Trophoblast cell (in vitro differentiated cells and primary cell): ENCODE data around the gene CARF.
"Not testable (repeated sequence)": the region's sequence is repeated elsewhere in the genome, so short reads cannot be mapped to it uniquely, and the experiment has no call there.

ENCODE experiments used
- DNase-seq, 2 donors: peaks; one replicate each; pipeline ENCODE4 v3.0.0-alpha.2; 2016
- H2AFZ ChIP-seq: 2 replicates; pipeline ENCODE4 v1.6.1; 2013; ENCODE audit warnings: low read length, moderate library complexity, mild to moderate bottlenecking; ENCODE audit not compliant: insufficient read depth, poor library complexity
- H2AK5ac ChIP-seq: 2 replicates; pipeline ENCODE4 v1.6.1; 2013; ENCODE audit warnings: mild to moderate bottlenecking, low read length
- H2BK120ac ChIP-seq: 2 replicates; pipeline ENCODE4 v1.6.1; 2013; ENCODE audit warnings: low read length, mild to moderate bottlenecking, moderate library complexity; ENCODE audit not compliant: insufficient read depth, poor library complexity
- H2BK12ac ChIP-seq: 2 replicates; pipeline ENCODE4 v1.6.1; 2013; ENCODE audit warnings: mild to moderate bottlenecking, low read length, moderate library complexity
- H2BK5ac ChIP-seq: 2 replicates; pipeline ENCODE4 v1.6.1; 2013; ENCODE audit warnings: low read length, low read depth, moderate library complexity, mild to moderate bottlenecking; ENCODE audit not compliant: poor library complexity
- H3K14ac ChIP-seq: 2 replicates; pipeline ENCODE4 v1.6.1; 2013; ENCODE audit warnings: mild to moderate bottlenecking, low read length
- H3K18ac ChIP-seq: 2 replicates; pipeline ENCODE4 v1.6.1; 2013; ENCODE audit warnings: mild to moderate bottlenecking, low read length
- H3K23ac ChIP-seq: 2 replicates; pipeline ENCODE4 v1.6.1; 2013; ENCODE audit warnings: low read length
- H3K27ac ChIP-seq: 2 replicates; pipeline ENCODE4 v1.5.1; 2013; ENCODE audit warnings: low read depth, mild to moderate bottlenecking, inconsistent platforms, low read length, moderate library complexity
- H3K27me3 ChIP-seq: 2 replicates; pipeline ENCODE4 v1.6.1; 2013; ENCODE audit warnings: inconsistent platforms, mild to moderate bottlenecking, low read length, moderate library complexity; ENCODE audit not compliant: insufficient read depth
- H3K36me3 ChIP-seq, 2 experiments: 1 replicate in 1 of 2; 2 replicates in 1 of 2; pipeline ENCODE4 v1.6.1; 2013; ENCODE audit warnings: low read length in 2 of 2, mild to moderate bottlenecking in 2 of 2, moderate library complexity in 1 of 2; ENCODE audit not compliant: insufficient read depth in 2 of 2, control insufficient read depth in 1 of 2
- H3K4ac ChIP-seq: 2 replicates; pipeline ENCODE4 v1.6.1; 2013; ENCODE audit warnings: low read depth, mild to moderate bottlenecking, low read length, moderate library complexity
- H3K4me1 ChIP-seq, 2 experiments: 1 replicate in 1 of 2; 2 replicates in 1 of 2; pipeline ENCODE4 v1.6.1; 2013; ENCODE audit warnings: low read length in 2 of 2, mild to moderate bottlenecking in 2 of 2, moderate library complexity in 1 of 2; ENCODE audit not compliant: insufficient read depth in 2 of 2, control insufficient read depth in 1 of 2
- H3K4me2 ChIP-seq: 2 replicates; pipeline ENCODE4 v1.6.1; 2013; ENCODE audit warnings: inconsistent platforms, mild to moderate bottlenecking, low read length, moderate library complexity
- H3K4me3 ChIP-seq: 2 replicates; pipeline ENCODE4 v1.5.1; 2013; ENCODE audit warnings: mild to moderate bottlenecking, low read depth, low read length, inconsistent platforms
- H3K79me1 ChIP-seq: one replicate; pipeline ENCODE4 v1.6.1; 2013; ENCODE audit warnings: low read length
- H3K79me2 ChIP-seq: 2 replicates; pipeline ENCODE4 v1.6.1; 2013; ENCODE audit warnings: low read length, mild to moderate bottlenecking; ENCODE audit not compliant: control insufficient read depth, insufficient read depth, poor library complexity
- H3K9ac ChIP-seq: 2 replicates; pipeline ENCODE4 v1.6.1; 2013; ENCODE audit warnings: mild to moderate bottlenecking, low read length
- H3K9me3 ChIP-seq: 2 replicates; pipeline ENCODE4 v1.6.1; 2013; ENCODE audit warnings: low read depth, mild to moderate bottlenecking, control low read depth, inconsistent platforms, low read length; ENCODE audit not compliant: insufficient read depth
- H4K12ac ChIP-seq: 2 replicates; pipeline ENCODE4 v1.6.1; 2013; ENCODE audit warnings: low read depth, mild to moderate bottlenecking, low read length, moderate library complexity
- H4K8ac ChIP-seq: 2 replicates; pipeline ENCODE4 v1.6.1; 2013; ENCODE audit warnings: low read depth, mild to moderate bottlenecking, low read length, moderate library complexity
- H4K91ac ChIP-seq: one replicate; pipeline ENCODE4 v1.6.1; 2013; ENCODE audit warnings: low read depth, mild to moderate bottlenecking, low read length, moderate library complexity
- WGBS: extraction: QIAGEN DNeasy Blood & Tissue Kit; methylation state at CpG from one replicate; pipeline ENCODE4 v1.1.7; 2013; ENCODE audit warnings: missing lambda C conversion rate; ENCODE audit not compliant: insufficient read length, insufficient coverage; ENCODE audit errors: extremely low coverage; 5-methylcytosine and 5-hydroxymethylcytosine counted together

Gene CARF

DNA sequence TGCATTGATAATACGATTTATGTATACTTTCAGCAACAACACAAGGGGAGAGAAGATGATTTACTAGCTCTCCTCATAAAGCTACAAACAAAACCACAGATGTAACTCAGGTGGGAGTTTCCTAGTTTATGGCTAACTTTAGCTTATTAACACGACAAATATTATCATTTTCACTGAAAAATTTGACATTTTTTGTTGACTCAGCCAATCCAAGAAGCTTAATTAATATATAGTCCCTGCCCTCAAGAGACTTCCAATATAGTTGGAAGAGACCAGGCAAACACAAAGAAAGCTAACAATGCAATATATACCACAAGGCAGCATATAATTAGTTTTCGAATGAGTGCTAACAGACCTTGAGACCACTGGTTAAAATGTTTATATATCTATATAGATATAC lies 1.4 kb upstream of the CARF start:
- Histone ChIP-seq H3K4ac (no peak overlapping the region), H2BK120ac (no peak overlapping the region), H3K79me1 (peaks cover 3% of the 10 kb centered on the region), H3K79me2 (peaks cover 7% of the 10 kb centered on the region), H3K9me3 (no peaks in the 10 kb centered on the region), H2BK5ac (no peak overlapping the region), H4K91ac (no peak overlapping the region), H2AK5ac (no peak overlapping the region), H3K4me2 (peak overlapping the region; percentile 50), H3K4me1 (no peaks in the 10 kb centered on the region), H2BK12ac (no peak overlapping the region), H3K14ac (no peak overlapping the region), H3K18ac (no peak overlapping the region), H4K12ac (no peak overlapping the region), H3K27me3 (no peaks in the 10 kb centered on the region), H4K8ac (no peak overlapping the region), H2AFZ (no peak overlapping the region), H3K4me3 (no peak overlapping the region), H3K27ac (no peak overlapping the region), H3K36me3 (peaks cover 1 to 2% of the 10 kb centered on the region in 2 experiments), H3K23ac (no peak overlapping the region), H3K9ac (no peak overlapping the region)
- no peak for DNase-seq
- WGBS: no CpG with 5 or more reads among the region's 3 CpGs

DNA sequence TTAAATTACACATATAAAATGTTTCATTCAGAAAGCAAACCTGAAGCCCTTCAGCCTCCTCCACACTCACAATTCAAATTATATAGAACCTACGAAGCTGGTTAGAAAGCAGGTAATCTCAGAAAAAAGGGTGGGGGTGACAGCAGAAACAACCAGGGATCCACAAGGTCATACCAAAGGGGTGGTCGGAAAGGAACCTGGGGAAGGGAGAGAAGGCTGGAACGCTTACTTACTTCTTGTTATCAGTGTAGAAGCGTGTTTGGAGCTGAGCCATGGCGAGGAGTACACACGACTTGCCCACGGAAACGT lies 918 bp upstream of the CARF start:
- H3K9ac ChIP-seq: peak overlapping the region; percentile 90
- WGBS: no CpG with 5 or more reads among the region's 8 CpGs
- no peak overlapping the region for H2AK5ac ChIP-seq
- peaks cover 3% of the 10 kb centered on the region for H3K79me1 ChIP-seq
- H3K4ac ChIP-seq: no peak overlapping the region
- peak overlapping the region; percentile 28 for H3K14ac ChIP-seq
- no peak overlapping the region for H2BK5ac ChIP-seq
- no peak overlapping the region for H2BK12ac ChIP-seq
- H3K18ac ChIP-seq: no peak overlapping the region
- H3K27me3 ChIP-seq: no peaks in the 10 kb centered on the region
- H3K36me3 ChIP-seq: peaks cover 1 to 2% of the 10 kb centered on the region in 2 experiments
- H4K8ac ChIP-seq: peak overlapping the region; percentile 39
- no peaks in the 10 kb centered on the region for H3K9me3 ChIP-seq
- H3K4me3 ChIP-seq: peak overlapping the region; percentile 86
- no peak overlapping the region for H2BK120ac ChIP-seq
- H3K79me2 ChIP-seq: peaks cover 7% of the 10 kb centered on the region
- no peak overlapping the region for H3K23ac ChIP-seq
- no peaks in the 10 kb centered on the region for H3K4me1 ChIP-seq
- DNase-seq: no peak
- H4K91ac ChIP-seq: no peak overlapping the region
- H3K27ac ChIP-seq: peak overlapping the region; percentile 89
- peak overlapping the region; percentile 9 for H4K12ac ChIP-seq
- peak overlapping the region; percentile 6 for H2AFZ ChIP-seq
- peak overlapping the region; percentile 75 for H3K4me2 ChIP-seq

DNA sequence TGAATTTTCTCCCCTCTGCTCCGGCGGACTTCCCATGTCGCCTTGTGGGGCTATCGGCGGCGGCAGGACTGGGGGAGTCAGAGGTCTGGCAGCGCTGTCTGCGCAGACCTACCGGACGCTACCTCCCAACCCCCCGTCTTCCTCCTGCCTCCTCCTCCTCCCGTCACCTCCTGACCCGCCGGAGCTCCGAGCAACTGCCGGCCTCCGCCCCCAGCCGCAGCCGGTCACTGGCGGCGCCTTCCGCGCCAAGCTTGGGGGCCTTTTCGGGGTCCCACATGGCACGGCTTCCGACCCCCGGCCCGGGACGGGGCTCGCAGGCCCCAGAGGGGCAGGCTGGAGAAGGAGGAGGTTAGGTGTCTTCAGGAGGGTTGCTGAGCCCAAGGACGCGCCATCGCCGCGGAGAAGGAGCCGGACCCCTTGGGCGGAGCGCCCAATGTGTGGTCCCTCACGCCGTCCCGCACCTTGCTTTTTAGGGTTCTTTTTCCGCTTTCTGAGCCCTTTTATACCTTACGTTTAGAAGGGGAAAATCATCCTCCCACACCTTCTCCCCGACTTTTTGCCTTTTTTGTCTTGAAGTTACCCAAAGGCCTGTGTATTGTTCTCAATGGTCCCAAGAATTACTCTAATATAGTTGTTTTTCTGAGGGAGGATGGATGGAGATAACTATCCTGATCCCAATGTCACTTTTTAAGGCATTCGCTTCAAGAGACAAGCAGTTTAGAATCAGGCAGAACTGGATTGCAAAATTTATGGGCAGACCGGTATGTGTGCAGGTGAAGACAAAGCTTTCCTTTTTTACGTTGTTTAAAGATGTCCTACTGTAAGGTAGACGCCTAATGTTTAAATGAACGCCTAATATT lies 497 bp downstream of the CARF start:
- not testable (repeated sequence) for H3K36me3 ChIP-seq, H2AK5ac ChIP-seq, H2BK5ac ChIP-seq, H2BK120ac ChIP-seq, H3K79me2 ChIP-seq, H4K91ac ChIP-seq, H4K12ac ChIP-seq, H3K9me3 ChIP-seq, H3K9ac ChIP-seq, H3K27me3 ChIP-seq, H3K18ac ChIP-seq, H2BK12ac ChIP-seq, H3K4ac ChIP-seq, H3K4me1 ChIP-seq, H3K23ac ChIP-seq, H3K79me1 ChIP-seq, H3K14ac ChIP-seq
- Histone ChIP-seq H3K27ac (peak overlapping the region; percentile 89), H4K8ac (peak overlapping the region; percentile 43), H2AFZ (peak overlapping the region; percentile 10), H3K4me3 (peak overlapping the region; percentile 69), H3K4me2 (peak overlapping the region; percentile 56)
- peak in 1 of 2 donors; percentile 17 for DNase-seq
- no CpG with 5 or more reads among the region's 49 CpGs for WGBS

DNA sequence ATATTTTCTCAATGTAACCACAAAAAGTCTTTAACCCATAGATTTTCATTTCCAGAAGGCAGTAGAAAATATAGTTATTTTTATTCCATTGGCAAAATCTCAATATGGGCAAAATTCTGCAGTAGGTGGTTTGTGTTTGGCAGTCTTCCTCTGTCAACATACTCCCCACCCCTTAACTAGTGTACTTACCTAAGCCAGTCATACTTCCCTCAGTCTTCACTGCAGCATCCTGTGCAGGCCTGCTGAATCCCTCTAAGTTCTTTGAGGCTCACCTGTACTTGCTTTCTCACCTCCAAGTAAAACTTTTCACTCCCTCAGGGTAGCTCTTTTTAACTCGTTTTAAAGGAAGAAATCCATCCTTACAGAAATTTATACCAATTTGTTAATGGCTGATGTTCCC lies 6.8 kb downstream of the CARF start:
- Histone ChIP-seq H3K14ac (no peak overlapping the region), H2BK120ac (no peak overlapping the region), H2BK12ac (no peak overlapping the region), H3K9me3 (no peaks in the 10 kb centered on the region), H3K4me3 (no peak overlapping the region), H2BK5ac (no peak overlapping the region), H3K36me3 (no peaks in the 10 kb centered on the region), H3K23ac (no peak overlapping the region), H3K4ac (no peak overlapping the region), H4K91ac (no peak overlapping the region), H3K4me1 (no peaks in the 10 kb centered on the region), H3K4me2 (no peak overlapping the region), H2AK5ac (no peak overlapping the region), H2AFZ (no peak overlapping the region), H3K27ac (no peak overlapping the region), H3K18ac (no peak overlapping the region), H3K9ac (no peak overlapping the region), H4K12ac (no peak overlapping the region), H4K8ac (no peak overlapping the region), H3K27me3 (no peaks in the 10 kb centered on the region), H3K79me2 (no peaks in the 10 kb centered on the region), H3K79me1 (no peaks in the 10 kb centered on the region)
- no peak for DNase-seq
- WGBS: no CpG with 5 or more reads among the region's 1 CpG
